AG10803 (cell line): ENCODE results near the gene MMP28.

Experiments used
- DNase-seq: peaks from one replicate; pipeline ENCODE4 v3.0.0; 2010; ENCODE audit warnings: low read depth
- H3K4me3 ChIP-seq: 2 replicates; pipeline ENCODE4 v1.5.1; 2011; ENCODE audit warnings: mild to moderate bottlenecking, low read length, control low read depth
- TF ChIP-seq, protein P1 (sequence below): conservative IDR thresholded peaks from 2 replicates; pipeline ENCODE4 v1.5.1; 2011; ENCODE audit warnings: mild to moderate bottlenecking, low read length, control low read depth, inconsistent platforms

The MMP28 gene

DNA sequence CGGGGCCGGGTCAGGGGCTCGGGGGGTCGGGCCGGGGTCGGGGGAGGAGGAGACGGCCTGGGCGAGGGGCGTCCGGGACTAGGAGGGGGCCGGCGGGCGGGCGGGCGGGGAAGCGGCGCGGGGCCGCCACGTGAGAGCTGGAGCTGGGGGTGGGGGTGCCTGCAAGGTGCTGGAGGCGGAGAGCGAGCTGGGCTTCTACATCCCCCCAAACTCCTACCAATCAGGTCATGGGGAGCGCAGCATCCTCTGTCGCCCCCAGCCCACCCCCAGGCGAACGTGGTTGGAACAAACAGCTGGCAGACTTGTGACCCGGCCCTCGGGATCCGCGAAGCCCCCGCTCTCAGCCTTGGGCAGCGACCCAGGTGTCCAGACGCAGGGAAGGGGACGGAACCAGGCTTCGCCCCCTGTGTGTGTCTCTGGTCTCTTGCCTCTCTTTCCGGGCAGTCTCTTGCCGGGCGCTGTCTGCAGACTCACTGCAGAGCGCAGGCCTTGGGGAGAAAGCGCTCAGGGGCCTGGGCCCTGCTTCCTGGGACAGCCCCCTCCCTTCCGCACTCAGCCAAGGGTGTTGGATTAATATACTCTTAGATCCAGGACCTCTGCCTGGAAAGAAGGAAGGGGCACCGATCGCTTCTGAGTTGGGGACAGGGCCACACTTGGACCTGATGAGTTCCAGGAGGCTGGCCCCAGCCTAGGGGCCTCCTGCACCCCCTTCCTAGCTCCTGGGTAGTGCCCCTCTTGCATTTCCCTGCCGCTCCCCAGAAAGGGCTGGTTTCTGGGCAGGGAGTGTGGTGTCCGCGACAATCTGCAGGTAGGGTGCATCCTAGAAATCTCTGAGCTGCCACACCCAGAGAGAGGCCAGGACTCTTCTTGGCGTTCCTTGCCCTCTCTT is 63.3 kb downstream of the MMP28 start:
- peak overlapping the region; percentile 57 for H3K4me3 ChIP-seq
- TF ChIP-seq, protein P1, sequence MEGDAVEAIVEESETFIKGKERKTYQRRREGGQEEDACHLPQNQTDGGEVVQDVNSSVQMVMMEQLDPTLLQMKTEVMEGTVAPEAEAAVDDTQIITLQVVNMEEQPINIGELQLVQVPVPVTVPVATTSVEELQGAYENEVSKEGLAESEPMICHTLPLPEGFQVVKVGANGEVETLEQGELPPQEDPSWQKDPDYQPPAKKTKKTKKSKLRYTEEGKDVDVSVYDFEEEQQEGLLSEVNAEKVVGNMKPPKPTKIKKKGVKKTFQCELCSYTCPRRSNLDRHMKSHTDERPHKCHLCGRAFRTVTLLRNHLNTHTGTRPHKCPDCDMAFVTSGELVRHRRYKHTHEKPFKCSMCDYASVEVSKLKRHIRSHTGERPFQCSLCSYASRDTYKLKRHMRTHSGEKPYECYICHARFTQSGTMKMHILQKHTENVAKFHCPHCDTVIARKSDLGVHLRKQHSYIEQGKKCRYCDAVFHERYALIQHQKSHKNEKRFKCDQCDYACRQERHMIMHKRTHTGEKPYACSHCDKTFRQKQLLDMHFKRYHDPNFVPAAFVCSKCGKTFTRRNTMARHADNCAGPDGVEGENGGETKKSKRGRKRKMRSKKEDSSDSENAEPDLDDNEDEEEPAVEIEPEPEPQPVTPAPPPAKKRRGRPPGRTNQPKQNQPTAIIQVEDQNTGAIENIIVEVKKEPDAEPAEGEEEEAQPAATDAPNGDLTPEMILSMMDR, result no peak
- DNase-seq, result no peak

DNA sequence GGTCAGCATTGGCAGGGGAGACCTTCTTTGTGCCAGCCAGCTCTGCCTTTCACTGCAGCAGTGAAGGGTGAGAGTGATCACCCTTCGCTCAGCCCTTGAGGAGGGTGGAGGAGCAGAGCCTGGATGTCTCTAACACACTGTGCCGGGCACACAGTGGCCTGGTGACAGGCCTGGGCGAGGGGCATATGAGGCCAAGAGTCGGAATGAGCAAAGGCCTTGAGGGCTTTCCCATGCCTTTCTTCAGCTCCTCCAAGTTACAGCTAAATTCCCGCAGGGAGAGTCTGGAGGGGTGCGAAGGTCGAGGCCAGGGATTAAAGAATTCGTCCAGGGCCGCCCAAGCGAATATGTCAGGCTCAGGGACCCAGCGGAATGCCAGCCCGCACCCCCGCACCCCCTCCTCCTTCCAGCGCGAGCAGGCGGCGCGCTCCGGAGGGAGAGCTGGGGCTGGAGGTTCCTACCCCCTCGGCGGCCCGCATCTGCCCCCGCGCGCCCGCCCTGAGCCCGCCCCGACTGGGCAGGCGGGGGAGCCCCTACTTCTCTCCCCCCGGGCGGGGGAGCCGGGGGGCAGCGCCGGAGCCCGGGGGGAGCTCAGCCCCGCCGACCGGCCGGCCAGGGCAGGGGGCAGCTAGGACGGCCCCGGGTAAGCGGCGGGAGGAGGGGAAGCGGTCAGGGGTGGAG is 64.1 kb downstream of the MMP28 start, which contains the start of gene RASL10B:
RASL10B (plus strand) TSS at position 401 of the 678 bp plus-strand sequence. CDS start 3,546 bp downstream, outside the sequence.
- peak within 1 kb of the TSS; percentile 57 for H3K4me3 ChIP-seq
- TF ChIP-seq, protein P1, result no peak
- peak; percentile 22 for DNase-seq

DNA sequence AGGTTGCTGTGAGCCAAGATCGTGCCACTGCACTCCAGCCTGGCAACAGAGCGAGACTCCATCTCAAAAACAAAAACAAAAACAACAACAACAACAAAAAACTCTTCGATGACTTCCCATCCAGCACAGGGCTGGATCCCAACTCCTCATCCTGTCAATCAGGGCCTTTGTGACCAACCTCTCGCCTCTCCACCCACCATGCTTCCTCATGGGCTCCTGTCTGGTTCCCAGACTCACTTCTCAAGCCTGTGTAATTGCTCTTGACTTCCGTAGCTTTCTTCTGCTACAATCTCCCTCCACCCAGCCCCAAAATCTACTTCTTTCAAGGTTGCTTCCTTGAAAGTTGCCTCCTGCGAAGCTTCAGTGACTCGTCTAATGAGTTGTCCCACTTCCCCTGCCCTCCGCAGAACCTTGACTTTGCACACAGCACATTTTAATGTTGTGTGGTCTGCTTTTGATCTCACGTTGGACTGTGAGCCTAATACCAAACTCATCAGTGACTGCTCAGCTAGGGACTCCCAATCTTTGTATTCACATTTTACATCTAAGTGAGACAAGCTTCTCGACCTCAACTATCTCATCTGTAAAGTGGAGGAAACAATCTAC is 64.9 kb downstream of the MMP28 start:
- TF ChIP-seq, protein P1, result no peak
- no peak overlapping the region for H3K4me3 ChIP-seq
- no peak for DNase-seq

DNA sequence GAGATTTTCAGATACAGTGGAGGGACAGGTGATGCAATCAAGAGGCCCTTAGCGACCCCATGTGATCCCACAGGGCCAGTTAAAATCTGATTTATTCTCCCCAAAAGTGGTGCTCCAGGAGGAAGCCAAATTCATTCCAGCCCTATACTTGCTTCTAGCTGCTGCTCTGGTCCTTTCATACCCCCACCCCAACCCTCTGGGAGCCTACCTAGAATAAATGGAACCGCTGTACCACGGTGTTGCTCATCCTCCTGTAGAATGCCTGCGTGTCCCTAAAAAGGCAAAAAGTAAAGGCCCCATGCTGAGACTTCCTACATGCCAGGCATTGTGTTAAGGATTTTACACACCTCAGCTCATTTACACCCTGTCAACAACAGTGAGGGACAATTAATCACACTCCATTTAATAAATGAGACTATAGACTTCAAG is 66.0 kb downstream of the MMP28 start:
- TF ChIP-seq, protein P1, result no peak
- H3K4me3 ChIP-seq, result no peak overlapping the region
- no peak for DNase-seq

DNA sequence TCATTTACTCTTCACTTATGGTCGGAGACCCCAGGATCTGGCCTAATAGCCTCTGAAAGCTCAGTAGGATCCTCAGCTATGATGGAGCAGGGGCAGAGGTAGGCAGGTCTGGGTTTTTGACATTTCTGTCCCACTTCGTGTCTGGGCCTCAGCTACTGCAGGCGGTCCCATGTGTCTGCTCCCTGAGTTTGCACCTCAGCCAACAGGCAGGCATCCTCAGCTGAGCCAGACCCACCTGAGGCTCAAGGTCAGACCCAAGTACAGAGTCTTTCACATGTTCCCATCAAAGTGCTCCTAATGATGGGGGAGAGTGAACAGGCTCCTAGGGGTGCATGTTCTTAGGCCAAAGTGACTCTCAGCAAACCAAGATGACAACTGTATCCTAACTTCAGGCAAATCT is 66.9 kb downstream of the MMP28 start:
- no peak for DNase-seq
- no peak overlapping the region for H3K4me3 ChIP-seq
- TF ChIP-seq, protein P1, result no peak

DNA sequence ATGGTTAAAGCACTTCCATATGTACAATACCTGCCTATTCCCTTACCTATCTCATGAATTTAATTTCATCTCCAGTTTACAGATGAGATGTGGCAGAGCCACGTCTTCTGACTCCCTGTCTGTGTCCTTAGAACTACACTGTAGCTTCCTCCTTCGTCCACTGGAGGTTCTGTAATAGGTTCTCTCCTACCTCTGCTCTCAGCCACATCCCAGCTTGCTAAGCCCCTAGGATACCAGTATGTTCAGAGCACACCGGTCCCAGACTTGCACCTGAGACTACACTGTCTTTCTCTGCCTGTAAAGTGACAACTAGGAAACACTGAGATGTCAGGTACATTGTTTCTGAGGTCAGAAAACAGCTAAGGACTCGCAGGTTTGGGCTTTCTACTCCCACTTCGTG is 67.8 kb downstream of the MMP28 start:
- DNase-seq, result no peak
- no peak overlapping the region for H3K4me3 ChIP-seq
- TF ChIP-seq, protein P1, result no peak
